Osteocyte (in vitro differentiated cells): Measurements from ENCODE around the gene CDH10. TPM values are rescaled to one million over a fixed set of nuclear protein-coding genes. Genes with fewer than 3 reads are reported as not detected.

Experiments
- DNase-seq: peaks from one replicate; pipeline ENCODE4 v3.0.0; 2021; ENCODE audit warnings: mixed read lengths; ENCODE audit not compliant: unreplicated experiment; ENCODE audit errors: extremely low spot score
- H3K27ac Mint-ChIP-seq: one replicate; pipeline ENCODE4 v1.8.0; 2021; ENCODE audit warnings: mild to moderate bottlenecking, mixed read lengths; ENCODE audit not compliant: unreplicated experiment
- H3K27me3 Mint-ChIP-seq: one replicate; pipeline ENCODE4 v1.8.0; 2021; ENCODE audit warnings: mixed read lengths; ENCODE audit not compliant: unreplicated experiment
- H3K36me3 Mint-ChIP-seq: one replicate; pipeline ENCODE4 v1.8.0; 2021; ENCODE audit warnings: mixed read lengths; ENCODE audit not compliant: unreplicated experiment
- H3K4me1 Mint-ChIP-seq: one replicate; pipeline ENCODE4 v1.8.0; 2021; ENCODE audit warnings: mixed read lengths; ENCODE audit not compliant: unreplicated experiment
- H3K4me3 Mint-ChIP-seq: one replicate; pipeline ENCODE4 v1.8.0; 2021; ENCODE audit warnings: mild to moderate bottlenecking, moderate library complexity, mixed read lengths; ENCODE audit not compliant: unreplicated experiment
- H3K9me3 Mint-ChIP-seq: one replicate; pipeline ENCODE4 v1.8.0; 2021; ENCODE audit warnings: mixed read lengths; ENCODE audit not compliant: unreplicated experiment
- total RNA-seq: library from RNA; stranded (reverse); gene quantifications from 2 replicates; pipeline ENCODE4 v1.2.1, GENCODE V29; 2021
- TF ChIP-seq, protein P1 (sequence below): fragments of 200-600 bp; sonication (generic); IDR thresholded peaks from 2 replicates; pipeline ENCODE4 v1.5.0; 2021; ENCODE audit warnings: antibody characterized with exemption, mild to moderate bottlenecking, moderate library complexity

The CDH10 gene
- total RNA-seq, 1 donor from 2014 or later = not detected

DNA sequence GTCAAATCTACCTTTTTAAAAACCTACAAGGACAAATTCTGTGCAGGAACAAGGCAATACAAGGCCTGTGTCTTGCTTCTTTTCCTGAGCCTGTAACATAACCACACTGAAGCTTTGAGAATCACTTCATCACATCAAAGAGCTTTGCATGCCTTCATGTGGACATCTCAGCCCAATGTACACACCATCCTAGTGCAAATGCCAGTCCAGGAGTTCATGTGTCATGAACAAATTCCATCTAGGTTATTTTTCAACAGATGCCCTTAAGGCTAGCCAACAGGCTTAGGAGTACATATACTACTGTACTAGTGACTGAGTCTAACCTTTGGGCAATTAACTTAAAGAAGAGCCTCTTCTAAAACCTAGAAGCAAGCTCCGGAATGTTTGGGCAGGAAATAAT, 106.4 kb downstream of the CDH10 start:
- H3K4me3 Mint-ChIP-seq = no peak overlapping the region
- no peak overlapping the region for H3K27ac Mint-ChIP-seq
- no peak for DNase-seq
- no peaks in the 10 kb centered on the region for H3K4me1 Mint-ChIP-seq
- H3K9me3 Mint-ChIP-seq = no peaks in the 10 kb centered on the region
- TF ChIP-seq, protein P1, sequence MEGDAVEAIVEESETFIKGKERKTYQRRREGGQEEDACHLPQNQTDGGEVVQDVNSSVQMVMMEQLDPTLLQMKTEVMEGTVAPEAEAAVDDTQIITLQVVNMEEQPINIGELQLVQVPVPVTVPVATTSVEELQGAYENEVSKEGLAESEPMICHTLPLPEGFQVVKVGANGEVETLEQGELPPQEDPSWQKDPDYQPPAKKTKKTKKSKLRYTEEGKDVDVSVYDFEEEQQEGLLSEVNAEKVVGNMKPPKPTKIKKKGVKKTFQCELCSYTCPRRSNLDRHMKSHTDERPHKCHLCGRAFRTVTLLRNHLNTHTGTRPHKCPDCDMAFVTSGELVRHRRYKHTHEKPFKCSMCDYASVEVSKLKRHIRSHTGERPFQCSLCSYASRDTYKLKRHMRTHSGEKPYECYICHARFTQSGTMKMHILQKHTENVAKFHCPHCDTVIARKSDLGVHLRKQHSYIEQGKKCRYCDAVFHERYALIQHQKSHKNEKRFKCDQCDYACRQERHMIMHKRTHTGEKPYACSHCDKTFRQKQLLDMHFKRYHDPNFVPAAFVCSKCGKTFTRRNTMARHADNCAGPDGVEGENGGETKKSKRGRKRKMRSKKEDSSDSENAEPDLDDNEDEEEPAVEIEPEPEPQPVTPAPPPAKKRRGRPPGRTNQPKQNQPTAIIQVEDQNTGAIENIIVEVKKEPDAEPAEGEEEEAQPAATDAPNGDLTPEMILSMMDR = no peak
- H3K27me3 Mint-ChIP-seq = no peaks in the 10 kb centered on the region
- H3K36me3 Mint-ChIP-seq = no peaks in the 10 kb centered on the region

DNA sequence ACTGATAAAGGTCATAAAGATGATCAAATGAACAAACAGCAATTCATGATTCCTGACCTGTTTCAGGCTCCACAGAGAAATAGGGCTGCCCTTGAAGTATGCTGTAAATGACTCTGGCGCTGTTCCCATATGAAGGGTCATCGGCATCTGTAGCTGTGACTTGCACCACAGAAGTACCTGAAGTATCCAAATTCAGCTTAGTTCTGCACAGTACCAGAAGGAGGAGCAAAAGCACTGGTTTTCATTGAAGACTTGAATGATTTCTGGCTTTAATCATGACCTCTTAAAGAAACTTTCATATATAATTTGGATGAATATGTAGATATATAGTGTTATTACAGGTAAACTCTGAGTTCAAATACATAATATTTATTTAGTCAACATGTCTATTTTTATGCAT, 109.1 kb downstream of the CDH10 start:
- Mint-ChIP-seq H3K27me3 (no peaks in the 10 kb centered on the region), H3K4me1 (no peaks in the 10 kb centered on the region), H3K9me3 (no peaks in the 10 kb centered on the region), H3K4me3 (no peak overlapping the region), H3K27ac (no peak overlapping the region), H3K36me3 (no peaks in the 10 kb centered on the region)
- TF ChIP-seq, protein P1 = no peak
- no peak for DNase-seq

DNA sequence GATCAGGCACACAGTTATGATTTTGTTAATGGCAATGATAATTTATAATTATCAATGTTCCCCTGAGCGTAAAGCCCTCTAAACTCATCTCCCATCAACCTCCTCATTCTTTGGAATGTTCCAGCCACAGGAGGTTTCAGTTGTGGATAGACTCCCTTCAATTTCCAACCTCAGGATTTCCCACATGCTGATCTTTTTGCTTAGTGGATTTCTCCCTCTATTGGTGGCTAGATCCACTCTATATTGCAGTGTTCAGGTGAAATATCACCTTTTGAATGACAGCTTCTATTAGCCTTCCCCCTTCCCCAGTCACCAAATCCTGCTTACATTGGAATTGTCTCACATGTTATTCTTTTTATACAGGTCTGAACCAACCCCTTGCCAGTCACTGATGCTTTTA, 113.9 kb downstream of the CDH10 start:
- Mint-ChIP-seq H3K36me3 (no peaks in the 10 kb centered on the region), H3K9me3 (no peaks in the 10 kb centered on the region)
- TF ChIP-seq, protein P1 = no peak

DNA sequence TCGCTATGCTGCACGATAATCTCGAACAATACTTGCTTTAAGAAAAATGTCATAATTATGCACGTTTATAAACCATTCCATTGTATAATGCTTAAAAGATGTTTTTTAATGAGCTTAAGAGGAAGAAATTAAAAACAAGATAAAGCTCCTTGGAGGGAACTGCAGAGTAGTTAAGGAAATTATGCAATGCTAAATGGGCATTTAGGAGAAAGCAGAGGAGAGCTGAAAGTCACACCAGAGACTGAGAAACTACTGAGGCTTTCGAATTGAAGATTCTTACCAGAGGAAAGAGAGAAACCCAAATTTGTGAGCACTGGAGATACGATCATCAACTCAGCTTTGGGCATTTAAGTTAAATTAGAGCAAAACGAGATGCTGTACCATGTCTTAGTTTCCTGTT, 119.4 kb downstream of the CDH10 start:
- TF ChIP-seq, protein P1 = no peak
- peaks cover 2% of the 10 kb centered on the region for H3K27me3 Mint-ChIP-seq
- no peaks in the 10 kb centered on the region for H3K36me3 Mint-ChIP-seq
- no peak for DNase-seq
- H3K9me3 Mint-ChIP-seq = no peaks in the 10 kb centered on the region
- H3K4me3 Mint-ChIP-seq = no peak overlapping the region
- H3K27ac Mint-ChIP-seq = no peak overlapping the region
- no peaks in the 10 kb centered on the region for H3K4me1 Mint-ChIP-seq

More for the DNA sequence above, 113.9 kb downstream of the CDH10 start:
- no peak overlapping the region for H3K4me3 Mint-ChIP-seq
- no peak for DNase-seq
- no peak overlapping the region for H3K27ac Mint-ChIP-seq
- no peaks in the 10 kb centered on the region for H3K4me1 Mint-ChIP-seq
- peaks cover 2% of the 10 kb centered on the region for H3K27me3 Mint-ChIP-seq

DNA sequence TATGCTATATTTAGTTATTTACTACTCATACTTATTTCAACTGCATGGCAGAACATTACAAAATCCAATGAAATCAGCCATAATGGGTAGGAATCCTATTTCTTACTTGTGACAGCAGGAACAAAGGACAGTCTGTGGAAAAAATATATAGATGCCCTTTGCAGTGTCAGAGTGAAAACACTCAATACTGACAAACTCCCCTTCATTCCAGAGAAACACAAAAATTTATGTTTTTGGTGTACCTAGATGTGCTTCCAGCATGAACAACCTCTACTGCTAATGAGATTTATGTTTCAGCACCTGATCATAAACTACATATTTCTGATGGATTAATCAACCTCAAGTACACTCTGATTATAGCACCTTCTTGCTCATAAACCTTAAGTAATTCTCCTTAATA, 132.4 kb downstream of the CDH10 start:
- no peak for DNase-seq
- no peaks in the 10 kb centered on the region for H3K36me3 Mint-ChIP-seq
- TF ChIP-seq, protein P1 = no peak
- H3K4me1 Mint-ChIP-seq = no peaks in the 10 kb centered on the region
- no peaks in the 10 kb centered on the region for H3K9me3 Mint-ChIP-seq
- no peaks in the 10 kb centered on the region for H3K27me3 Mint-ChIP-seq
- H3K4me3 Mint-ChIP-seq = no peak overlapping the region
- no peak overlapping the region for H3K27ac Mint-ChIP-seq
